Kidney capillary endothelial cell (primary cell): Measurements from ENCODE around the gene OR10A7.
"Not testable (repeated sequence)": the region's sequence is repeated elsewhere in the genome, so short reads cannot be mapped to it uniquely, and the experiment has no call there.

Source experiments
- DNase-seq: peaks from one replicate; pipeline ENCODE4 v3.0.0-alpha.2; 2018; ENCODE audit warnings: low spot score

OR10A7 gene, protein sequence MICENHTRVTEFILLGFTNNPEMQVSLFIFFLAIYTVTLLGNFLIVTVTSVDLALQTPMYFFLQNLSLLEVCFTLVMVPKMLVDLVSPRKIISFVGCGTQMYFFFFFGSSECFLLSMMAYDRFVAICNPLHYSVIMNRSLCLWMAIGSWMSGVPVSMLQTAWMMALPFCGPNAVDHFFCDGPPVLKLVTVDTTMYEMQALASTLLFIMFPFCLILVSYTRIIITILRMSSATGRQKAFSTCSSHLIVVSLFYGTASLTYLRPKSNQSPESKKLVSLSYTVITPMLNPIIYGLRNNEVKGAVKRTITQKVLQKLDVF

DNA sequence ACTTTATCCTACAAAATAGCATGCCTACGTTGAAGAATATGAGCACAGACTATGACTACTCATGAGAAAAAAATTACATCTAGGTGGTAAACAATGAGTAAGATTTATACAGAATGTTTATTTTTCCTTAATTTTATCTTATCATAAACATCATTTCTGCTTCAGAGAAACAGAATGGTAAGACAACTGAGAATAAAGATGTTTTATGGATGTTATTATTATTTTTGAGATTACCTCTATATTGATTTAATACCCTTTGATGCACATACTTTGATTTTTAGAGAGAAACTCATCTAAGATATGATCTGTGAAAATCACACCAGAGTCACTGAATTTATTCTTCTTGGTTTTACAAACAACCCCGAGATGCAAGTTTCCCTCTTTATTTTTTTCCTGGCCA, at the start of gene OR10A7:
Gene OR10A7 (plus strand): TSS at position 301 of the 400 bp plus-strand sequence. CDS start 0 bp downstream, at position 301.
- no peak for DNase-seq

DNA sequence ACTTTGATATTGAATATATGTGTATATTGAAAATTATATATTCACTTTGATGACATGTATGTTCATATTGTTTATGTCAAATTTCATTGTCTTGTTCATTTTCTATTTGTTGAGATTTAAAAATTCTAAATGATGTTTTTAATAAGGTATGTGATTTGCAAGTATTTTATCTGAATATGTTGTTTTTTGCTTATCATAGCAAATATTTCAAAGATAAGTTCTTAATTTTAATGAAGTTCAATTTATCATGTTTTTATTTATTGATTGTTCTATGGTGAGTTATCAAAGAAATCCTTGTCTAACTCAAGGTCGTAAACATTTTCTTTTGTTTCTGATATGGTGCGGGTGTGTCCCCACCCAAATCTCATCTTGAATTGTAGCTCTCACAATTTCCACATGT, 49.4 kb upstream of the OR10A7 start:
- DNase-seq, result no peak

DNA sequence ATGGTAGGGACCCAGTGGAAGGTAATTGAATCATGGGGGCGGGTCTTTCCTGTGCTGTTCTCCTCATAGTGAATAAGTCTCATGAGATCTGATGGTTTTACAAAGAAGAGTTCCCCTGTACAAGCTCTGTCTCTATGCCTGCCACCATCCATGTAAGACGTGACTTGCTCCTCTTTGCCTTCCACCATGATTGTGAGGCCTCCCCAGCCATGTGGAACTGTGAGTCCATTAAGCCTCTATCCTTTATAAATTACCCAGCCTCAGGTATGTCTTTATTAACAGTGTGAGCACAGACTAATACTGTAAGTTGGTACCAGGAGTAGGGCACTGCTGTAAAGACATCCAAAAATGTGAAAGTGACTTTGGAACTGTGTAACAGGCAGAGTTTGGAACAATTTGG, 49.0 kb upstream of the OR10A7 start:
- not testable (repeated sequence) for DNase-seq

DNA sequence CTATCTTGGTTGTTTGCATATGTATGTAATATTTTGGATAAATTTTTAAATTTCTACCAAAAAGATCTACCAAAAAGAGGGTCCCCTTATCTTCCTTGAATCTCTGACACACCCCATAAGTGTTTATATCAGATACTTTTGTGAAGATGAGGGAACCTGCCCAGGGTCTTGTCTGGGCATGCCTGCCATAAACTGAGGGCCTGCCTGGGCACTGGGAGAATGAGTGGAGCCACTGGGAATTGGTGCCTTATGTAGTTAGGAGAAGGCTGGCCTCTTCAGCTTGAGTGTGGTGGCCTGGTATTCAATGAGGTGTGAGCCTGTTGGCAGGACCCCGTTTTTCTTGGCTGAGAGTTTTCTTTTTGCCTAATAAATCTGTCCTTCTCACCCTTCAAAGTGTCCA, 48.1 kb upstream of the OR10A7 start:
- DNase-seq, result no peak

DNA sequence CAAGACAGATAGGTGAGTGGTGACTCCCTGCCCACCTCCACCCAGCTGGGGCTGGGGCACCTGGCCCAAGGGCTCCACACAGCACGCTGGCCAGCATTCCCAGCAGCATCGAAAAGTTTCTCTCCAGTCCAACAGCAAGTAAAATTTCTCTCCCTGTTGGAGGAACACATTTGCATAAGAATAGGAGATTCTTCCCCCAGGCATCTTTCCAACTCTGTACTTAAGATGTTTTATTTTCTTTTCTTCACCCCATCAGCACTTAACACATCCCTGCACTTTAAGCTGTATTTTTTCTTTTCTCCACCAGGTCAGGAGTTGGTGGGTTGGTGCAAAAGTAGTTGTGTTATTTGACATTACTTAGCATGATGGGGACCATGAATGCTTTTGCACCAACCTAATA, 47.4 kb upstream of the OR10A7 start:
- DNase-seq, result no peak

DNA sequence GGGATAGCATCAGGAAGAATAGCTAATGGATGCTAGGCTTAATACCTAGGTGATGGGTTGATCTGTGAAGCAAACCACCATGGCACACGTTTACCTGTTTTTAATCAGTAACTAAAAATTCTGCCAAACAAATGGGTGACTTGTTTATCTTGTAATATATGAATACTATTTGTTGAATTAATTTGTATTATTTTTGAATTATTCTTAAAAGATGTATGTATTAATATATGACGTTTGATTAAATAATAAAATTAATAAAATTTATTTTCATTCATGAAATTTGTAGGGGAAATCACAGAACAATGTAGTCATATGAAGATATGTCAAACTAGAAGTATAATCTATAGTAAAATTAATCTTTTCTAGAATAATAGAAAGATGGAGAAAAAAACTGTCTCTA, 32.3 kb upstream of the OR10A7 start:
- DNase-seq, result no peak

DNA sequence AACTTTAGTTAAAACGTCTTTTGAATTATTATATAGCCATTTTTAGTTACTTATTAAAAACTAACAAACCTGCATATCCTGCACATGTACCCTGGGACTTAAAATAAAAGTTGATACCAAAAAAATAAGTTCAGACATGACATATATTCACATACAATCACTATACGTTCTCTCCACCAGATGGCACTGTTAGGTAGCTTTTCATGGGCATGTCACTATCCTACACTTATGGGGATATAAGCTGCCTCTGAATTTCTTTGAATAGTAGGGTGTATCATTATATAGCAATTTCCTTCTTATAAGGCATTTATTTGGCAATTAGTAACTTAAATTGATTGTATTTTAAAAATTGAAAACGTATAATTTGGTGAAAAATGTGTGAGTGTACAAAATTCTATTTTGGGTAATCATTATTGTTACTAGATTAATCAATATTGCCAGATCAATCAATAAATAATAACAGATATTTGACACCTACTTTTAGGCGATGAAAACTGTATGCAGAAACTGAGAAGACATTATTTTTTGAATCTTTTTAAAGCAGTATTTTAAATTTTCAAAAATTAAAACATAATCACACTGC, 31.8 kb upstream of the OR10A7 start:
- peak; percentile 72 for DNase-seq

DNA sequence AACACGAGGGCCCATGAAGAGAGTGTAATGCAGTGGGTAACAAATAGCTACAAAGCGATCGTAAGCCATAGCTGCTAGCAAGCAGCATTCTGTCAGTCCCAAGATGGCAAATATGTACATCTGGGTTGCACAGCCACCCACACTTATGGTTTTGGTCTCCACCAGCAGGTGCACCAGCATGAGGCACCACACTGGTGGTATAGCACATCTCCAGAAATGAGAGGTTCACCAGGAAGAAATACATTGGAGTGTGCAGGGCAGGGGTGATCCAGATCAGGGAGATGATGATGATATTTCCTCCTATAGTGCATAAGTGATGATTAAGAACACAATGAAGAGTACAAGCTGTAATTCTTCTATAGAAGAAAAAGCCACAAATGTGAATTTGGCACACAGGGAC, 26.4 kb upstream of the OR10A7 start:
- no peak for DNase-seq

DNA sequence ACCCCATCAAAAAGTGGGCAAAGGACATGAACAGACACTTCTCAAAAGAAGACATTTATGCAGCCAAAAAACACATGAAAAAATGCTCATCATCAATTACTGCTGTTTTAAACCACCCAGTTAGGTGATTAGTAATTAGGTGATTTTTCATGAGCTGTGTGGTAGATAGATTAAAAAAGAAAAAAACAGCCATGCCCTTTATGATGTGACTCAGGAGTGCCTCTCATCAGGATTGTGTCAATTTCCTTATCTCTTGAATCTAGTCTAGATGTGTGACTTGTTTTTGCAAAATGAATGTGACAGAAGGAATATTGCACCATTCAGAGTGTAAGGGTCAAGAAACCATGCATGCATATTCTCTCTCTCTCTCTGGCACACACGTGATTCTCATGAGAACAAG, 5.7 kb downstream of the OR10A7 start:
- DNase-seq, result no peak

DNA sequence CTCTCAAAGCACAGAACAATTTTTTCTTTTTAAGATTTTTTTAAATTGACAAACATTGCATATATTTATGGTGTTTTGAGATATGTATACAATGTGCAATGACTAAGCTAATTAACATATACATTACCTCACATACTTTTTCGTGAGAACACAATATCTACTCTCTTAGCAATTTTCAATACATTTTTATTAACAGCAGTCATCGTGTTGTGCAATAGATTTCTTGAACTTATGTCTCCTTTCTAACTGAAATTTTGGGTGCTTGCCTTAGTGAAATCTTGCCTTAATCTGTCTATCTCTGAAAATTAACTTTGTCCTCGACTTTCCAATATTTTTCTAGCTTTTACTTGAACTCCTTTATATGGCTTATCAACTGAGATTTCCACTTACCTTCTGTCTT, 6.8 kb downstream of the OR10A7 start:
- no peak for DNase-seq

DNA sequence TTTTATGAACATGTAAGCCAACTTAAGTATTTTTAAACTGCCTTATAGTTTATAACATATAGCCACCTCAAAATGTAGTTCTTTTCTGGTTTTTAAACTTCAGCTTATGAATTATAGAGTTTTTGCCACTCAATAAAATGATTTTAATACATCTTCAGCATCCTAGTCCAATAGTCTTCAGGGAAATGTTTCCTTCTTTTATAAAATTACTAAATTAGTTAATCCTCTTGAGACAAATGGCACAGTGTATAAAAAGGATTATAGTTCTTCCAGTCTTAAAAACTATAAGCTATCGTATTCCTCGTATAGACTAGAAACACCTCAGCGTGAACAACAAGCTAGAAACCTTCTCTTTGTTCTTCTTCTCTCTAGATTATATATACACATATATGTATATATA, 23.5 kb downstream of the OR10A7 start, which contains the start of gene OR6C74:
Gene OR6C74 (plus strand): TSS at position 301 of the 400 bp plus-strand sequence. CDS start 2,679 bp downstream, outside the sequence.
- no peak for DNase-seq

DNA sequence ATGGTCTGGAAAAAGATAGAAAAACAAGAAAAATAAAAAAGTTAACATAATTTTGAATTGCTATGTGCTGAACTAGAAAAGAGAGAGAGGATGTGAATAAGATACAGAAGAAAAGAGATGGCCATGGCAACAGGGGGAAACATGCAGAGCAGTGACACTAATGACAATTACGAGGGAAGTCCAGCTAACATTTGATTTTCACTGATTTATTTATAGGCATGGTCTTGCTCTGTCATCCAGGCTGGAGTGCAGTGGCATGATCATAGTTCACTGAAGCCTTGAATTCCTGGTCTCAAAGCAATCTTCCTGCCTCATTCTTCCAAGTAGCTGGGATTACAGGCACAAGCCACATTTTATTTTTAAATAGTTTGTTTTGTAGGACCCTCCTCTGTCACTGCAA, 25.3 kb downstream of the OR10A7 start:
- DNase-seq, result no peak

DNA sequence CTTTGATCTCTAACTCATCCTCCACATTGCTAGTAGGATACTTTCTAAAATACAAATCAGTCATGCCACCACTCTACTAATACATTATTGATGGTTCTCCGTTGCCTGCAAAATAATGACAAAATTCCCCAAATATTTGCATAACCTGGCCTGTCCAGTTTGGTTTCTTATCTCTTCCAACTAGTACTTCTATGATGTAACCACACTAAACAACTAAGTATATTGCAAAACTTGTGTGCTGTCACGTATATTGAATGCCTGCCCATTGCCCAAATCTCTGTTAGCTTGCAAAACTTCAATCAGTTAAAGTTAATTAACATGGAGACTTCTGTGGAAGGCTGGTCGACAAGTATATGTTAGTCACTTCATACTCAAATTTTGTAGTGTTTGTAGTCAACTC, 30.1 kb downstream of the OR10A7 start:
- DNase-seq, result no peak

DNA sequence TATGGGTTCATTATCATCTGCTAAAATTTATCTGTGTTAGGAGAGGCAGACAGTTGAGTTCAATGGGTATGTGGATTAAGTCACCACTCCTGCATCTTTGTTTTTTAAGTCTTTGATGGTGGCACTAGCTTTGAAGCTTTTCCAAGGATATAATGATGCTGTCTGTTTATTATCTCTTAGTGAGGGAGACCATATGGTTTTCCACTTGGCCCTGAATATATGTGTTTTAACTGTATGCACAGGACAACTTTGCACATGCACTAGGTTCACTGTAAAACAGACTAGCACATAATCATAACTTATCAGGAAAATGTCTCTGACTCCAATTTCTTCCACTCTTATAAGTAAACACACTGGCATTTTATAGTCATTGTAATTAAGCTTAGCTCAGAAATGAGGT, 32.5 kb downstream of the OR10A7 start:
- DNase-seq, result no peak

DNA sequence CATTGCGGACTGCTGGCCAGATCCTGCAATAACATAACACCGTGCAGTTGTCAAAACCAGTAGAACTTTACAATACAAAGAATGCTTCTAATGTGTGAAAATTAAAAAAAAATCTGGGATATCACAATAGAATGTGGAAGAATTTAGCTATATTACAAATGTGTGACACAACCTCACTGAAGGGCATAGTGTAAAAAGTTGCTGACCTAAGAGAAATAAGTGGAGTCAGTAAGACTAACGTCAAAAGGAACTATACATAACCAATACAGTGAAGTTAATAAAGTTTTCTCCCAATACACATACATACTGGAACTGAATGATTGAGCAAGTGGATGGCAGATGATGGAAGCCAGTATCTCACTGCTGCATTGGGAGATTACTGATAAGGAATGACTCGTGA, 36.0 kb downstream of the OR10A7 start:
- DNase-seq, result no peak

DNA sequence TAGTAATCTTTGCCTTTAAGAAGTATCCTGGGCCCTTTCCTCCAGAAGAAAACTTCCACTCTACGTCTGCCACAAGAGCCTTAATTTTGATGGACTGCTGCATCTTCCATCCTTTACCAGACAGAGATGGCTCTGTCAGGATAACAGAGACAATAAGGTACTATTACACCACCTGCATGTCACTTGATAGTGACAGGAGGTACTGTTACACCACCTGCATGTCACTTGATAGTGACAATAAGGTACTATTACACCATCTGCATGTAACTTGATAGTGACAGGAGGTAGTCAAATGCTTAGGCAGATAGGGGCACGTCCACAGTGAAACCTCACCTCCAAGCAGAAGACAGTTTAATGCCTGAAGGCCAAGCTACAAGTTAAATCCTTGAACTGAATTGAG, 37.5 kb downstream of the OR10A7 start:
- no peak for DNase-seq
